ENCODE results near the gene HFE.

DNA sequence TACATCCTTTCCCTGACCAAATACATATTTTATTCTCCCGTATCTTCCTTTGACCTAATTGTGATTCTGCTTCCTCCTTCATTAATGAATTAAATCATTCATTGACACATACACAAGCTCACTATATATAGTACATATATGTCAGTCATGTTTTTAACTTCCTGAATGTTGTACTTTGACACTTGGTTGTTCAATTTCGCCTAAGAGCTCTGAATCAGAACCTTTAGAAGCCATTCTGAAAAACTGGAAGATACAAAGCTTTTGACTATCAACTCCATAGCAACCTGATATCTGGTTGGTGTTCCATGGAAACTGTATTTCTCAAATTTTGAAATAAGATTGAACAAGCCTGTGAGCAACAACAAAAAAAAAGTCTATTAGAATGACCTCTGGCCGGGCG, 27.3 kb upstream of the HFE start:
- TF ChIP-seq CTCF (IDR thresholded peaks at IDR 0.05; ENCODE audit: low read depth, low read length) (no peak), EZH2phosphoT487 (IDR thresholded peaks at IDR 0.05; ENCODE audit: low read depth) (no peak)
